ENCODE results near the gene EFS. TPM values are rescaled to one million over a fixed set of nuclear protein-coding genes. Genes with fewer than 3 reads are reported as not detected.

EFS gene
- total RNA-seq, 1 experiment from 2014 or later = not detected

DNA sequence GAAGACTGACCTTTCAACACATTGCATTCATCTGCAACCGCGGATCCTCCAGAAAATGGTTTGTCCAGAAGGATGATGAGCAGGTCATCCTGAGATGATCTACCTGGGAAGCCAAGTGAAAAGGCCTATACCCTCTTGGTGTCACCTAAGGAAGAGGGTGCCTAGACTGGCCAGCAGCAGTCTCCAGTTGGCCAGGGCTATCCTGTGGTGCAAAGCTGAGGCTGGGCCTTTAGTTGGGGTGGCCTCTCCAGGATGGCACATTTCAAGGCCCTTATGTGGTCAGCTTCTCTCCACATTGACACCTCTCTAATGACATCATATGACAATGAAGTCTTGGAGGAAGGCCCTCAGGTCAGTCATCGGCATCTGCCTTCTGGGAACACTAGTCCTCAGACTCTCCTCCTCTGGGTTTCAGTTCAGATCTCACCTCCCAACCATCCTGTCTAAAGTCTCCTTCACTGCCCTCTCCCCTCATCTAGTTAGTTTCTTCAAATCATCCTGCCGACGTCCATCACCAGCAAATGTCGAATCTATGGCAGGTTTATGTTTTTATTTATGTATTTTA, 9.0 kb downstream of the EFS start:
- no peak overlapping the region for H3K27ac Mint-ChIP-seq (ENCODE audit: low read depth, unreplicated experiment)
- no peak for DNase-seq (ENCODE audit: unreplicated experiment)
- intact Hi-C loops (cut with micrococcal nuclease) = no loop called here
- BruUV-seq (replicated peaks) = no TSS peak
- ChIA-PET CTCF (no interaction called here), POLR2A (no interaction called here)
- peaks cover 55% of the 10 kb centered on the region for H3K27me3 Mint-ChIP-seq (ENCODE audit: insufficient read depth, unreplicated experiment)
- H3K4me1 Mint-ChIP-seq (ENCODE audit: insufficient read depth, unreplicated experiment) = no peaks in the 10 kb centered on the region
- TF ChIP-seq, protein P1, sequence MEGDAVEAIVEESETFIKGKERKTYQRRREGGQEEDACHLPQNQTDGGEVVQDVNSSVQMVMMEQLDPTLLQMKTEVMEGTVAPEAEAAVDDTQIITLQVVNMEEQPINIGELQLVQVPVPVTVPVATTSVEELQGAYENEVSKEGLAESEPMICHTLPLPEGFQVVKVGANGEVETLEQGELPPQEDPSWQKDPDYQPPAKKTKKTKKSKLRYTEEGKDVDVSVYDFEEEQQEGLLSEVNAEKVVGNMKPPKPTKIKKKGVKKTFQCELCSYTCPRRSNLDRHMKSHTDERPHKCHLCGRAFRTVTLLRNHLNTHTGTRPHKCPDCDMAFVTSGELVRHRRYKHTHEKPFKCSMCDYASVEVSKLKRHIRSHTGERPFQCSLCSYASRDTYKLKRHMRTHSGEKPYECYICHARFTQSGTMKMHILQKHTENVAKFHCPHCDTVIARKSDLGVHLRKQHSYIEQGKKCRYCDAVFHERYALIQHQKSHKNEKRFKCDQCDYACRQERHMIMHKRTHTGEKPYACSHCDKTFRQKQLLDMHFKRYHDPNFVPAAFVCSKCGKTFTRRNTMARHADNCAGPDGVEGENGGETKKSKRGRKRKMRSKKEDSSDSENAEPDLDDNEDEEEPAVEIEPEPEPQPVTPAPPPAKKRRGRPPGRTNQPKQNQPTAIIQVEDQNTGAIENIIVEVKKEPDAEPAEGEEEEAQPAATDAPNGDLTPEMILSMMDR (IDR thresholded peaks at IDR 0.05; ENCODE audit: unreplicated experiment) = no peak
- peaks cover under 1% of the 10 kb centered on the region for H3K9me3 Mint-ChIP-seq (ENCODE audit: unreplicated experiment)
- H3K36me3 Mint-ChIP-seq (ENCODE audit: insufficient read depth, unreplicated experiment) = no peaks in the 10 kb centered on the region
- no peak overlapping the region for H3K4me3 Mint-ChIP-seq (ENCODE audit: unreplicated experiment)

DNA sequence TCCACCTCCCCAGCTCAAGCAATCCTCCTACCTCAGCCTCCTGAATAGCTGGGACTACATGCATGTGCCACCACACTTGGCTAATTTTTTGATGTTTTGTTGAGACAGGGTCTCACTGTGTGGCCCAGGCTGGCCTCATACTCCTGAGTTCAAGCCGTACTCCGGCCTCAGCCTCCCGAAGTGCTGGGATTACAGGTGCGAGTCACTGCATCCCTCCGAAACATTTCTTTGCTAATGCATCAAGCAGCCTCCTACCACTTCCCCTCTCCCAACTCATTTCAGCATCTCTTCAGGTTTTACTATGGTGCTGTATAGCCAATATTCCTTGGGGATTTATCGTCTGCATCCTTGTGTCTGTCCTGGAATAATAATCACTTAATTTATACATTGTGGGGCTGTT, 10.0 kb downstream of the EFS start:
- no TSS peak for BruUV-seq (replicated peaks)
- intact Hi-C loops (cut with micrococcal nuclease) = no loop called here
- H3K9me3 Mint-ChIP-seq (ENCODE audit: unreplicated experiment) = peaks cover 7% of the 10 kb centered on the region
- no peaks in the 10 kb centered on the region for H3K36me3 Mint-ChIP-seq (ENCODE audit: insufficient read depth, unreplicated experiment)
- no peaks in the 10 kb centered on the region for H3K4me1 Mint-ChIP-seq (ENCODE audit: insufficient read depth, unreplicated experiment)
- no peak overlapping the region for H3K4me3 Mint-ChIP-seq (ENCODE audit: unreplicated experiment)
- DNase-seq (ENCODE audit: unreplicated experiment) = no peak
- CTCF ChIA-PET = no interaction called here
- TF ChIP-seq, protein P1 (IDR thresholded peaks at IDR 0.05; ENCODE audit: unreplicated experiment) = no peak
- POLR2A ChIA-PET = interaction anchor here (0.7 kb wide), 1 partner anchor 230 kb away, joined by 3 read pairs; no protein-coding TSS in a partner anchor
- H3K27me3 Mint-ChIP-seq (ENCODE audit: insufficient read depth, unreplicated experiment) = peaks cover 59% of the 10 kb centered on the region
- H3K27ac Mint-ChIP-seq (ENCODE audit: low read depth, unreplicated experiment) = no peak overlapping the region

DNA sequence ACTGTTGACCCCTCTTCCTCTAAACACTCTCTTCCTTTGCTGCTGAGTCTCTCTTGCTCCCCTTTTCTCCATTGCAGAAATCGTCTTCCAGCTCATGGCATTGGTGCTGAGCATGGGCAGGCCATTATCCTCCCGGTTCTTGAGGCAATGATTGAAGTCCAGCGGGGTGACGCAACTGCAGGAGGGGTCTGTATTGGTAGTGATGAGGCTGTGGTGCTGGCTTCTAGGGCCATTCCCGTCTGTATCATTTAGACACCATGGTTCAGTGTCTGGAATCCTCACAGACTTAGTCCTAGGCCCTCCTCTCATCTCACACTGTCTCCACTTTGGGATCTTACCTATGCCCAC, 11.6 kb downstream of the EFS start:
- H3K4me3 Mint-ChIP-seq (ENCODE audit: unreplicated experiment) = no peak overlapping the region
- peaks cover 7% of the 10 kb centered on the region for H3K9me3 Mint-ChIP-seq (ENCODE audit: unreplicated experiment)
- ChIA-PET POLR2A (no interaction called here), CTCF (interaction anchor here (0.7 to 1.0 kb wide), 3 partner anchors 27 to 277 kb away, joined by 3 to 5 read pairs (median 3); no protein-coding TSS in a partner anchor)
- no peaks in the 10 kb centered on the region for H3K4me1 Mint-ChIP-seq (ENCODE audit: insufficient read depth, unreplicated experiment)
- DNase-seq (ENCODE audit: unreplicated experiment) = no peak
- no peaks in the 10 kb centered on the region for H3K36me3 Mint-ChIP-seq (ENCODE audit: insufficient read depth, unreplicated experiment)
- intact Hi-C loops (cut with micrococcal nuclease) = no loop called here
- H3K27ac Mint-ChIP-seq (ENCODE audit: low read depth, unreplicated experiment) = no peak overlapping the region
- TF ChIP-seq, protein P1 (IDR thresholded peaks at IDR 0.05; ENCODE audit: unreplicated experiment) = no peak
- no TSS peak for BruUV-seq (replicated peaks)
- peaks cover 71% of the 10 kb centered on the region for H3K27me3 Mint-ChIP-seq (ENCODE audit: insufficient read depth, unreplicated experiment)

DNA sequence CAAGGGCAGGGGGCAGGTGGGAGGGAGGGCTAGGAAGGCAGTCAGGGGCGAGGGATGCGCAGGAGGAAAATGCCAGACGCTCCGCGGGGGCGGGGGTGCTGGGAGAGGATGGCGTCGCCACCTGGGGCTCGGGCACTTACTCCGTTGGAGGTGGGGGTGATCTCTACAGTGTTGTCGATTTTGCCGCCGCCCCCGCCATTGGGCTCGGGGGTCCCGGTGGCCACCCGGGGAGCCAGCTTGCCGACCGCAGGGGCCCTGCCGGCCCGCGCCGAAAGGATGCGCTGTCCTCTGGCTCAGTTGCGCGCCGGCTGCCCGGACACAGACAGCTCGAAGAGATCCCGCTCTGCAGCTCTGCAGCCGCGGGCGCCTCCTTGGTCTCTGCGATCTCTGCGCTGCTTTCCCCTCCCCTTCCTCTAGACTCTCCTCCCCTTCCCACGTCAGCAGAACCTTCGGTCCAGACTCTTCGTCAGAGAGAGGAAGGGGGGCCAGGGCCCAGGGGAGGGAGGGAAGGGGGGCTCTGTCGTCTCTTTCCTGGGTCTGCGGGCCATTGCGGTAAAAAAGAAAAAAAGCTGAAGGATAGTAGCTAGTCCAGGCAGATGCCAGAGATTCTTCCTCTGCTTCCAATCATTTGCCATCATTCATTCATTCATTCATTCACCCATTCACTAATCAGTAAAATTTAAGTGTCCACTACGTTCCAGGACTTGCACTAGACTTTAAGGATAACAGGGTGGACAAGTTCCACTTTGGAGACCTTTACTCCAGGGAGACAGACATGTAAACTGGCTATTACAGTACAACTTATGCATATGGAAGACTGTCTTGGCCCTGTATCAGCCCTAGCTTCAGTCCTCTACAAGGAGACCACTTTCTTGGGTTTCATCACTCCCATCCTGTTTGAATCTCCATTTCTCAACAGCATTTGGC, 12.2 kb downstream of the EFS start, which contains the start of gene SLC22A17:
Gene SLC22A17, minus strand, starts transcription at position 382 of the 927 bp plus-strand sequence.
- H3K27me3 Mint-ChIP-seq (ENCODE audit: insufficient read depth, unreplicated experiment) = peaks cover 71% of the 10 kb centered on the region
- no peak within 1 kb of the TSS for H3K4me3 Mint-ChIP-seq (ENCODE audit: unreplicated experiment)
- no peaks in the 10 kb centered on the region for H3K4me1 Mint-ChIP-seq (ENCODE audit: insufficient read depth, unreplicated experiment)
- TF ChIP-seq, protein P1 (IDR thresholded peaks at IDR 0.05; ENCODE audit: unreplicated experiment) = no peak
- no peak within 1 kb of the TSS for H3K27ac Mint-ChIP-seq (ENCODE audit: low read depth, unreplicated experiment)
- no peak for DNase-seq (ENCODE audit: unreplicated experiment)
- ChIA-PET POLR2A (no interaction called here), CTCF (interaction anchor here (1.0 kb wide), 1 partner anchor 27 kb away, joined by 3 read pairs; no protein-coding TSS in a partner anchor)
- no peaks in the 10 kb centered on the region for H3K36me3 Mint-ChIP-seq (ENCODE audit: insufficient read depth, unreplicated experiment)
- H3K9me3 Mint-ChIP-seq (ENCODE audit: unreplicated experiment) = peaks cover 7% of the 10 kb centered on the region
- no TSS peak for BruUV-seq (replicated peaks)
- intact Hi-C loops (cut with micrococcal nuclease) = no loop called here
